Left ventricle myocardium inferior (tissue), 1 donor: ENCODE results near the gene ZFHX3. TPM values are rescaled to one million over a fixed set of nuclear protein-coding genes. Genes with fewer than 3 reads are reported as not detected.
A peak's percentile ranks its signal among the peaks of the same experiment; 100 is the strongest.

Experiments
- DNase-seq: peaks from one replicate; pipeline ENCODE4 v3.0.0-alpha.2; 2020
- H3K27ac ChIP-seq: fragments of 200-600 bp; replicated peaks from 2 replicates; pipeline ENCODE4 v1.8.0; 2021
- H3K27me3 ChIP-seq: fragments of 200-600 bp; 2 replicates; pipeline ENCODE4 v1.8.0; 2021; ENCODE audit warnings: low read depth
- H3K36me3 ChIP-seq: fragments of 200-600 bp; 2 replicates; pipeline ENCODE4 v1.8.0; 2021
- H3K4me1 ChIP-seq: fragments of 200-600 bp; 2 replicates; pipeline ENCODE4 v1.8.0; 2021
- H3K4me3 ChIP-seq: fragments of 200-600 bp; 2 replicates; pipeline ENCODE4 v1.8.0; 2021; ENCODE audit warnings: mild to moderate bottlenecking, moderate library complexity
- H3K9me3 ChIP-seq: fragments of 200-600 bp; replicated peaks from 2 replicates; pipeline ENCODE4 v1.8.0; 2021
- intact Hi-C: fragments of 100-400 bp; cut with micrococcal nuclease; formaldehyde crosslinking; loops from one replicate; pipeline ENCODE4 v1.11.0; 2022
- total RNA-seq: library from RNA; stranded (reverse); fragmentation: NEBNext Ultra II Directional; extraction: Animal tissue kit (Norgen Biotek cat#: 25700); gene quantifications from one replicate; pipeline ENCODE4 v1.2.1, GENCODE V29; 2021
- TF ChIP-seq, protein P1 (sequence below): fragments of 200-600 bp; IDR thresholded peaks from 2 replicates; pipeline ENCODE4 v1.8.0; 2021; ENCODE audit warnings: antibody characterized with exemption, mild to moderate bottlenecking, borderline replicate concordance
- donor health status: DM: no; HTN: yes; CAD: no; lungs with severe emphysema.

The ZFHX3 gene
- total RNA-seq, 1 donor from 2014 or later: 9.6 TPM

DNA sequence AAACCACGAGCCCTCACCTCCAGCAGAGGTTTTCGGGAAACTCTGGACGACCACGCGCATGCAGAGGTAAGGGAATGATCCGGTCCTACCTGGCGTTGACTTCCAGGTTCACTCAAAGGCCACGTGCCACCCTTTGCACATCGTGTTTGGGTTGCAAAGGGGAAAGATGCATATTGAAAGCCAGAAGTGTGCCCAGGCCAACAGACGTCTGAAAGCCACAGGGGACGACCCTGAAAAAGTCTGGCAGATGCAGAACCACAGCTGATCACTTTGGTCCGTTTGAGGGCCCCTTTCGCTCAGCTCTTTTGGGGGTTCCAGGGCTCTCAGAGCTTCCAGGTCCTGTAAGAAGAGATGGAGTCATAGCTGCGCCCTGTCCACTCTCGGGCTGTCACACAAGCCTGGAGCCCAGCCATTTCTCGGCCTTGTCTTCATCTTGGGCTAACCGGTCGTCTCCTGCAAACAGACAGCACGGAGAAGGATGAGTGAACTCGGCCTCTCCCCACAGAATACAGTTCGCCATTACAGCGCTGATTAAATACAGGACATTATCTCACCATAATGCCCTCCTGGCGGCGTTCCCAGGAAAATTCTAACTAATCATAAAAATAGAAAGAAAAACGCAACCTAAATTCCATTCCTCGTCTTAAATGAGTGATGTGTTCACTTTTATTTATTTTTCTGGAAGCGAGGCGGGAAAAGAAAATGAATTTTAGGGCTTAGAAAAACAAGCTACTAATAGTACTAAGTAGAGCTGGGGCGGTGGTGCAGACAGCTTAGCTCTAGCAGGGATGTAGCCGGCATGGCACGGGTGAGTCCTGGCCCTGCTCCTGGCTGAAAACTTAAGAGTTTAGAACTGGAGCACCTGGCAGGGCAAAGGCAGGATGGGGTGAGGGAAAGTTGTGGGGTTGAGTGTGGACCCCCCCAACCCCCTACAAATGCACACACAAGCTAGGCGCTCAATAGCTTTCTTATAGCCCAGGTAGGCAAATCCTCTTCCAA is 45.5 kb upstream of the ZFHX3 start:
- H3K9me3 ChIP-seq: no peaks in the 10 kb centered on the region
- H3K27ac ChIP-seq: peak overlapping the region; percentile 32
- DNase-seq: no peak
- no peak overlapping the region for H3K4me3 ChIP-seq
- no peaks in the 10 kb centered on the region for H3K36me3 ChIP-seq
- TF ChIP-seq, protein P1, sequence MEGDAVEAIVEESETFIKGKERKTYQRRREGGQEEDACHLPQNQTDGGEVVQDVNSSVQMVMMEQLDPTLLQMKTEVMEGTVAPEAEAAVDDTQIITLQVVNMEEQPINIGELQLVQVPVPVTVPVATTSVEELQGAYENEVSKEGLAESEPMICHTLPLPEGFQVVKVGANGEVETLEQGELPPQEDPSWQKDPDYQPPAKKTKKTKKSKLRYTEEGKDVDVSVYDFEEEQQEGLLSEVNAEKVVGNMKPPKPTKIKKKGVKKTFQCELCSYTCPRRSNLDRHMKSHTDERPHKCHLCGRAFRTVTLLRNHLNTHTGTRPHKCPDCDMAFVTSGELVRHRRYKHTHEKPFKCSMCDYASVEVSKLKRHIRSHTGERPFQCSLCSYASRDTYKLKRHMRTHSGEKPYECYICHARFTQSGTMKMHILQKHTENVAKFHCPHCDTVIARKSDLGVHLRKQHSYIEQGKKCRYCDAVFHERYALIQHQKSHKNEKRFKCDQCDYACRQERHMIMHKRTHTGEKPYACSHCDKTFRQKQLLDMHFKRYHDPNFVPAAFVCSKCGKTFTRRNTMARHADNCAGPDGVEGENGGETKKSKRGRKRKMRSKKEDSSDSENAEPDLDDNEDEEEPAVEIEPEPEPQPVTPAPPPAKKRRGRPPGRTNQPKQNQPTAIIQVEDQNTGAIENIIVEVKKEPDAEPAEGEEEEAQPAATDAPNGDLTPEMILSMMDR: no peak
- intact Hi-C loops: no loop called here
- H3K27me3 ChIP-seq: no peaks in the 10 kb centered on the region
- H3K4me1 ChIP-seq: peaks cover 15% of the 10 kb centered on the region

DNA sequence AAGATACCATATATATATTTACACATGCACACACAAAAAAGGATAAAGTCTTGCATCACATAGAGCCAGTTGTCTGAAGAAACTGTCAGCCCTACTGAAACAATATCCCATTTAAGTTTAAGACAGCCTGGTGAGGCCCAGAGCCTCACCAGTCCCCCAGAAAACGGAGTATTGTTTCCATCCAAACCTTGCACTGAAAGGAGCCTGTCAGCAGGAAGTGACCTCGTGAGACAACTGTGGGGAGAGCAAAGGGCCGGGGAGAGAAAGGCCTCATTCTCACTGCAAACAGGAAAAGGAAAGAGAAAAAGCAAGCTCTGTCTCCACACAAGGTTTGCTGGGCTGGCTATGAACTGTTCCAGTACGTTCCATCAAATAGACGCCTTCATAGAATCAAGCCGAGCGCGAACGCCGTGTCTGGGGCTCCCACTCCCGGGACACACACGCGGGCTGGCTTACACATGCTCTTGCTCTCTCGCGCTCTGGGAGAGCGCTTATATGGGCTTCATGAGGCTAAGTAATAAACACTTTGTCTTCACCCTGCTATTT is 44.4 kb upstream of the ZFHX3 start:
- Histone ChIP-seq H3K27ac (no peak overlapping the region), H3K4me1 (peaks cover 15% of the 10 kb centered on the region), H3K9me3 (no peaks in the 10 kb centered on the region), H3K4me3 (no peak overlapping the region), H3K36me3 (no peaks in the 10 kb centered on the region), H3K27me3 (no peaks in the 10 kb centered on the region)
- TF ChIP-seq, protein P1: no peak
- intact Hi-C loops: no loop called here
- DNase-seq: no peak

DNA sequence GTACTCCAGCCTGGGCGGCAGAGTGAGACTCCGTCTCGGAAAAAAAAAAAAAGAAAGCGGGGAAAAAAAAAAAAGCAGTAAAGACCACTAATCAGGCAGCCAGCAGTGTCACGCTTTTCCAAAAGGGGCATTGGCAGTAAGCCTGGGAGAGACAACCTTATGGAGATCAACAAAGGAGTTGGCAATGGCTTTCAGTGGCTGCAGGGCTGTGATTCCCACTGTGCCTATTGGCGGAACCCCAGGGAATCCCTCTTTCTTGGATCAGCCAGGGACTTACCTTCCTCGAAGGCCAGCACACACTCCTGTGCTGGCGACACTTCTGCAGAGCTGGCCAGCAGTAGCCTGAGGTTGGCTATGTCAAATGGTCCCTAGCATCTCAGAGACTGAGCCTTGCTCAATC is 43.2 kb upstream of the ZFHX3 start:
- TF ChIP-seq, protein P1: no peak
- Histone ChIP-seq H3K36me3 (no peaks in the 10 kb centered on the region), H3K4me1 (peaks cover 14% of the 10 kb centered on the region), H3K9me3 (no peaks in the 10 kb centered on the region), H3K4me3 (no peak overlapping the region), H3K27me3 (no peaks in the 10 kb centered on the region), H3K27ac (no peak overlapping the region)
- intact Hi-C loops: no loop called here
- DNase-seq: no peak

DNA sequence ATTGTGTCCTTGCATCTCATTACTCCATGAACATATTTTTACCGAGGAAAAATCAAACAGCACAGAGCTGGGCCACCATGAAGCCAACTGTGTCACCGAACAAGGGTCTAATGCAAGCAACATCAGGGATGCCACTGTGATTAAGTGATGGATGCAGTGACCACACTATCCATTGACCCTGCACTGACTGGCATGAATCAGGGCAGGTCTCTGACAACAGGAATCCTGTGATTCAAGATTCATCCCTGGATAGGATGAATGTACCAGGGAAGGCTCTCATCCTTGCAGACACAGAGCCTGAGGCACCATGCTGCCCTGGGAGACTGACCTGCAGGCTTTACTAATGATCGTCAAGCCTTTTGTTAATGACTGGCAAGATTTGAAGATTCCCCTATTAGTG is 41.5 kb upstream of the ZFHX3 start:
- no peak for DNase-seq
- TF ChIP-seq, protein P1: no peak
- Histone ChIP-seq H3K36me3 (no peaks in the 10 kb centered on the region), H3K27me3 (no peaks in the 10 kb centered on the region), H3K4me1 (peaks cover 8% of the 10 kb centered on the region), H3K9me3 (peaks cover 5% of the 10 kb centered on the region), H3K27ac (no peak overlapping the region), H3K4me3 (no peak overlapping the region)
- intact Hi-C loops: no loop called here

DNA sequence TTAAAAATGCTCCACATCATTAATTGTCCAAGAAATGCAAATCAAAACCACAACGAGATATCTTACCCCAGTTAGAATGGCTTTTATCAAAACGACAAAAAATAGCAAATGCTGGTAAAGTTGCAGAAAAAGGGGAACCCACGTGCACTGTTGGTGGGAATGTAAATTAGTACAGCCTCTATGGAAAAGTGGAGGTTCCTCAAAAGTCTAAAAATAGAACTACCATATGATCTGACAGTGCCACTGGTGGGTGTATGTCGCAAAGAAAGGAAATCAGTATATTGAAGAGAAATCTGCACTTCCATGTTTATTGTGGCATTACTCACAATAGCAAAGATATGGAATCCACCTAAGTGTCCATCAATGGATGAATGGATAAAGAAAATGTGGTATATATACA is 38.2 kb upstream of the ZFHX3 start:
- peaks cover 5% of the 10 kb centered on the region for H3K9me3 ChIP-seq
- no peaks in the 10 kb centered on the region for H3K36me3 ChIP-seq
- intact Hi-C loops: no loop called here
- no peaks in the 10 kb centered on the region for H3K4me1 ChIP-seq
- no peak for DNase-seq
- no peak overlapping the region for H3K4me3 ChIP-seq
- TF ChIP-seq, protein P1: no peak
- H3K27ac ChIP-seq: no peak overlapping the region
- no peaks in the 10 kb centered on the region for H3K27me3 ChIP-seq
